ENCODE measurements around the gene HPX.

GRCh38 chr11:6411594-6412031, 29.2 kb downstream of the HPX start:
- TF ChIP-seq CTCF (IDR thresholded peaks at IDR 0.05; ENCODE audit: low read depth, low read length) (no peak), POLR2A (IDR thresholded peaks at IDR 0.05; ENCODE audit: extremely low read depth, insufficient read length) (no peak)
